ENCODE data around the gene SEMA4F.

DNA sequence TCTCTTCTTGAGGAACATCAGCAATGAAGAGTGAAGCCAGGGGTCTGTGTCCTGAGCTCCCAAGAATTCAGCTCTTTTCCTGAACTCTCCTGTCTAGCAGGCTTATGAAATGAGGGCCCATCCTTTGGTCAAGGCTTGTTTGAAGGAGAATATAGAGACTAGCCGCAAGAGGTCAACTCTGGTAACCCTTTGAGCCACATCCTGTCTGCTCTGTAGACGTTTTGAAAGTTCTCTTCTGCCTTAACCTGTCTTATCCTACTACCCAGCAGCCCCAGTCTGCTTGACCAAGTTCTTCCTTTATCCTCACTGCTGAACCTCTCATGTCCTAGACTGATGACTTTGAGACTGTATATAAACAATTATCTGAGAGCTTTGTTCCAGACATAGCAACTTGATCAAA is 5.4 kb downstream of the SEMA4F start:
- TF ChIP-seq, protein P1, sequence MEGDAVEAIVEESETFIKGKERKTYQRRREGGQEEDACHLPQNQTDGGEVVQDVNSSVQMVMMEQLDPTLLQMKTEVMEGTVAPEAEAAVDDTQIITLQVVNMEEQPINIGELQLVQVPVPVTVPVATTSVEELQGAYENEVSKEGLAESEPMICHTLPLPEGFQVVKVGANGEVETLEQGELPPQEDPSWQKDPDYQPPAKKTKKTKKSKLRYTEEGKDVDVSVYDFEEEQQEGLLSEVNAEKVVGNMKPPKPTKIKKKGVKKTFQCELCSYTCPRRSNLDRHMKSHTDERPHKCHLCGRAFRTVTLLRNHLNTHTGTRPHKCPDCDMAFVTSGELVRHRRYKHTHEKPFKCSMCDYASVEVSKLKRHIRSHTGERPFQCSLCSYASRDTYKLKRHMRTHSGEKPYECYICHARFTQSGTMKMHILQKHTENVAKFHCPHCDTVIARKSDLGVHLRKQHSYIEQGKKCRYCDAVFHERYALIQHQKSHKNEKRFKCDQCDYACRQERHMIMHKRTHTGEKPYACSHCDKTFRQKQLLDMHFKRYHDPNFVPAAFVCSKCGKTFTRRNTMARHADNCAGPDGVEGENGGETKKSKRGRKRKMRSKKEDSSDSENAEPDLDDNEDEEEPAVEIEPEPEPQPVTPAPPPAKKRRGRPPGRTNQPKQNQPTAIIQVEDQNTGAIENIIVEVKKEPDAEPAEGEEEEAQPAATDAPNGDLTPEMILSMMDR (IDR thresholded peaks at IDR 0.05; ENCODE audit: low read depth, low read length): no peak
- no peak for TF ChIP-seq EZH2phosphoT487 (IDR thresholded peaks at IDR 0.05; ENCODE audit: low read depth)

Data from OCI-LY3 (cell line).